Hepatocyte (in vitro differentiated cells): ENCODE measurements around the gene ALDH1A2. TPM values are rescaled to one million over a fixed set of nuclear protein-coding genes. Genes with fewer than 3 reads are reported as not detected.
"Not testable (repeated sequence)": the region's sequence is repeated elsewhere in the genome, so short reads cannot be mapped to it uniquely, and the experiment has no call there.

Experiments
- DNase-seq: peaks from one replicate; pipeline ENCODE4 v3.0.0-alpha.2; 2016; ENCODE audit warnings: low spot score
- H2AFZ ChIP-seq: fragments of 200-600 bp; sonication (generic); 2 replicates; pipeline ENCODE4 v1.6.0; 2016; ENCODE audit warnings: antibody characterized with exemption, mild to moderate bottlenecking
- H3K27ac ChIP-seq: fragments of 200-600 bp; sonication (generic); 2 replicates; pipeline ENCODE4 v1.5.1; 2016; ENCODE audit warnings: mild to moderate bottlenecking
- H3K27me3 ChIP-seq: fragments of 200-600 bp; sonication (generic); 2 replicates; pipeline ENCODE4 v1.6.1; 2016
- H3K36me3 ChIP-seq: fragments of 200-600 bp; sonication (generic); replicated peaks from 2 replicates; pipeline ENCODE4 v1.5.1; 2016; ENCODE audit warnings: low read depth; ENCODE audit not compliant: insufficient read depth
- H3K4me1 ChIP-seq: fragments of 200-600 bp; sonication (generic); 2 replicates; pipeline ENCODE4 v1.5.1; 2016; ENCODE audit warnings: mild to moderate bottlenecking, moderate library complexity; ENCODE audit not compliant: insufficient read depth
- H3K4me2 ChIP-seq: fragments of 200-600 bp; sonication (generic); 2 replicates; pipeline ENCODE4 v1.6.0; 2016
- H3K4me3 ChIP-seq: fragments of 200-600 bp; sonication (generic); 2 replicates; pipeline ENCODE4 v1.5.1; 2016; ENCODE audit warnings: mild to moderate bottlenecking
- H3K79me2 ChIP-seq: fragments of 200-600 bp; sonication (generic); 2 replicates; pipeline ENCODE4 v1.6.0; 2017; ENCODE audit warnings: mild to moderate bottlenecking
- H3K9me2 ChIP-seq: fragments of 200-600 bp; sonication (generic); replicated peaks from 2 replicates; pipeline ENCODE4 v1.6.0; 2017; ENCODE audit warnings: mild to moderate bottlenecking; ENCODE audit not compliant: insufficient read depth
- H3K9me3 ChIP-seq: fragments of 200-600 bp; sonication (generic); 2 replicates; pipeline ENCODE4 v1.5.1; 2016; ENCODE audit warnings: low read depth, mild to moderate bottlenecking
- H4K20me1 ChIP-seq: fragments of 200-600 bp; sonication (generic); 2 replicates; pipeline ENCODE4 v1.6.0; 2016; ENCODE audit warnings: mild to moderate bottlenecking; ENCODE audit not compliant: insufficient read depth, poor library complexity, severe bottlenecking
- EZH2 ChIP-seq: fragments of 200-600 bp; sonication (generic); IDR thresholded peaks from 2 replicates; pipeline ENCODE4 v1.6.1; 2016; ENCODE audit warnings: antibody characterized with exemption, mild to moderate bottlenecking, borderline replicate concordance
- EZH2phosphoT487 ChIP-seq: fragments of 200-600 bp; sonication (generic); IDR thresholded peaks from one replicate; pipeline ENCODE4 v1.6.1; 2018; ENCODE audit warnings: antibody characterized with exemption, mild to moderate bottlenecking, low read depth, moderate library complexity; ENCODE audit not compliant: unreplicated experiment, severe bottlenecking
- WGBS: methylation state at CpG from one replicate; pipeline ENCODE4 v1.1.6; 2016; ENCODE audit warnings: low lambda C conversion rate; ENCODE audit errors: missing lambda C conversion rate; 5-methylcytosine and 5-hydroxymethylcytosine counted together
- polyA plus RNA-seq: library from polyadenylated mRNA; unstranded; fragments of >200 nt; fragmentation: Nextera tagmentation; extraction: Ambion mirVana; gene quantifications from 2 replicates; pipeline ENCODE4 v1.2.1, GENCODE V29; 2016
- total RNA-seq: library from RNA; depleted of rRNA; stranded (reverse); fragments of >200 nt; gene quantifications from 2 replicates; pipeline ENCODE4 v1.2.3, GENCODE V29; 2014
- TF ChIP-seq, protein P1 (sequence below): fragments of 200-600 bp; sonication (generic); IDR thresholded peaks from 2 replicates; pipeline ENCODE4 v1.5.1; 2016; ENCODE audit warnings: antibody characterized with exemption, mild to moderate bottlenecking; ENCODE audit not compliant: poor library complexity

The ALDH1A2 gene
- total RNA-seq (5.3 and 7.3 TPM in 2 replicates), polyA plus RNA-seq (3.0 and 7.2 TPM in 2 replicates)

GRCh38 chr15:58065445-58066041 is at the start of gene ALDH1A2:
TSS of gene ALDH1A2 (minus strand) at chr15:58065711. CDS start at chr15:58065650, 61 bp downstream.
- H3K9me3 ChIP-seq: no peaks in the 10 kb centered on the region
- H4K20me1 ChIP-seq: no peaks in the 10 kb centered on the region
- H3K36me3 ChIP-seq: no peaks in the 10 kb centered on the region
- H3K27me3 ChIP-seq: peaks cover 71% of the 10 kb centered on the region
- 8% methylated on average over 30 of the region's 75 CpGs for WGBS
- peak; percentile 35 for DNase-seq
- H2AFZ ChIP-seq: peak within 1 kb of the TSS; percentile 91
- no peak within 1 kb of the TSS for H3K27ac ChIP-seq
- peak within 1 kb of the TSS; percentile 59 for H3K4me3 ChIP-seq
- no peaks in the 10 kb centered on the region for H3K9me2 ChIP-seq
- TF ChIP-seq, protein P1, sequence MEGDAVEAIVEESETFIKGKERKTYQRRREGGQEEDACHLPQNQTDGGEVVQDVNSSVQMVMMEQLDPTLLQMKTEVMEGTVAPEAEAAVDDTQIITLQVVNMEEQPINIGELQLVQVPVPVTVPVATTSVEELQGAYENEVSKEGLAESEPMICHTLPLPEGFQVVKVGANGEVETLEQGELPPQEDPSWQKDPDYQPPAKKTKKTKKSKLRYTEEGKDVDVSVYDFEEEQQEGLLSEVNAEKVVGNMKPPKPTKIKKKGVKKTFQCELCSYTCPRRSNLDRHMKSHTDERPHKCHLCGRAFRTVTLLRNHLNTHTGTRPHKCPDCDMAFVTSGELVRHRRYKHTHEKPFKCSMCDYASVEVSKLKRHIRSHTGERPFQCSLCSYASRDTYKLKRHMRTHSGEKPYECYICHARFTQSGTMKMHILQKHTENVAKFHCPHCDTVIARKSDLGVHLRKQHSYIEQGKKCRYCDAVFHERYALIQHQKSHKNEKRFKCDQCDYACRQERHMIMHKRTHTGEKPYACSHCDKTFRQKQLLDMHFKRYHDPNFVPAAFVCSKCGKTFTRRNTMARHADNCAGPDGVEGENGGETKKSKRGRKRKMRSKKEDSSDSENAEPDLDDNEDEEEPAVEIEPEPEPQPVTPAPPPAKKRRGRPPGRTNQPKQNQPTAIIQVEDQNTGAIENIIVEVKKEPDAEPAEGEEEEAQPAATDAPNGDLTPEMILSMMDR: no peak
- no peak for TF ChIP-seq EZH2phosphoT487
- TF ChIP-seq EZH2: peak; percentile 95
- no peaks in the 10 kb centered on the region for H3K79me2 ChIP-seq
- no peaks in the 10 kb centered on the region for H3K4me1 ChIP-seq
- H3K4me2 ChIP-seq: peak within 1 kb of the TSS; percentile 100

DNA sequence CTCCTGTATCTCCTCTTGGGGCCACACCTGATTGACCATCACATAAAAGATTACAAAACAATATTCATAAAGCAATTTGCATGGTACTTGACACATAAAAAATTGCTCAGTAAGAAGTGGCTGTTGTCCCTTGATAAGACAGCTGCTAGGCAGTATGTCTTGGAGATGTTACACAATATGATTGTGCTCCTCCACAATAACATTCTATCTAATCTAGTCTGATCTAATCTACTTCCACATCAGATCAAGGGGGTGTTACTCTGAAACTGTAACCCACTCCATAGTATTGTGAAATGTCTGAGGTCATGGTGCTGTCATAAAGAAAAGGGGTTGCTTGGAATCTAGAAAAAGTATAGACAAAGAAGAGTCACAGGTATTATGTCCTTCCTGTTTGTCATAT is 49.3 kb upstream of the ALDH1A2 start:
- Histone ChIP-seq H3K9me2 (no peaks in the 10 kb centered on the region), H4K20me1 (no peaks in the 10 kb centered on the region), H3K79me2 (no peaks in the 10 kb centered on the region), H2AFZ (no peak overlapping the region), H3K4me1 (no peaks in the 10 kb centered on the region), H3K9me3 (no peaks in the 10 kb centered on the region), H3K27me3 (no peaks in the 10 kb centered on the region), H3K4me3 (no peak overlapping the region), H3K4me2 (no peak overlapping the region), H3K27ac (no peak overlapping the region), H3K36me3 (no peaks in the 10 kb centered on the region)
- DNase-seq: no peak
- TF ChIP-seq EZH2 (no peak), EZH2phosphoT487 (no peak)
- TF ChIP-seq, protein P1: no peak

GRCh38 chr15:58114388-58114787 is 48.9 kb upstream of the ALDH1A2 start:
- Histone ChIP-seq H2AFZ (no peak overlapping the region), H3K79me2 (no peaks in the 10 kb centered on the region), H3K4me2 (no peak overlapping the region), H4K20me1 (no peaks in the 10 kb centered on the region), H3K36me3 (no peaks in the 10 kb centered on the region), H3K27me3 (no peaks in the 10 kb centered on the region), H3K27ac (no peak overlapping the region), H3K4me3 (no peak overlapping the region), H3K9me3 (no peaks in the 10 kb centered on the region), H3K4me1 (no peaks in the 10 kb centered on the region), H3K9me2 (no peaks in the 10 kb centered on the region)
- TF ChIP-seq, protein P1: no peak
- no peak for TF ChIP-seq EZH2phosphoT487
- TF ChIP-seq EZH2: no peak
- DNase-seq: no peak
- WGBS: 80% methylated on average over 3 of the region's 3 CpGs

- H2AFZ ChIP-seq, H3K4me2 ChIP-seq, H3K9me2 ChIP-seq, H3K79me2 ChIP-seq, H3K4me3 ChIP-seq, H4K20me1 ChIP-seq, H3K4me1 ChIP-seq, DNase-seq, H3K27me3 ChIP-seq, H3K36me3 ChIP-seq, H3K27ac ChIP-seq, H3K9me3 ChIP-seq: not testable (repeated sequence)
- WGBS: 27% methylated on average over 5 of the region's 5 CpGs
Observed at GRCh38 chr15:58113358-58113757, 47.8 kb upstream of the ALDH1A2 start.
